ENCODE results near the gene AK5.

- no peak for TF ChIP-seq CTCF (IDR thresholded peaks at IDR 0.05)
- TF ChIP-seq POLR2A (IDR thresholded peaks at IDR 0.05), result no peak
Measured at GRCh38 chr1:77371396-77371795, 89.6 kb downstream of the AK5 start.
